NB4 (cell line): ENCODE results near the gene SIRT5.

Source experiments
- DNase-seq: peaks from one replicate; pipeline ENCODE4 v3.0.0; 2010; ENCODE audit warnings: low read depth
- H3K4me3 ChIP-seq: one replicate; pipeline ENCODE4 v1.5.1; 2011; ENCODE audit warnings: mild to moderate bottlenecking, low read depth, low read length, moderate library complexity
- MYC ChIP-seq: IDR thresholded peaks from 2 replicates; pipeline ENCODE4 v1.6.1; 2011; ENCODE audit warnings: low read depth, low read length
- POLR2A ChIP-seq: IDR thresholded peaks from 2 replicates; pipeline ENCODE4 v1.6.1; 2011; ENCODE audit warnings: mild to moderate bottlenecking; ENCODE audit not compliant: insufficient read length; ENCODE audit errors: extremely low read depth
- TF ChIP-seq, protein P1 (sequence below): IDR thresholded peaks from 2 replicates; pipeline ENCODE4 v1.6.1; 2011; ENCODE audit warnings: low read depth, low read length
- TF ChIP-seq, protein P2 (sequence below): IDR thresholded peaks from one replicate; pipeline ENCODE4 v1.5.1; 2012; ENCODE audit warnings: low read depth, low read length

The SIRT5 gene

DNA sequence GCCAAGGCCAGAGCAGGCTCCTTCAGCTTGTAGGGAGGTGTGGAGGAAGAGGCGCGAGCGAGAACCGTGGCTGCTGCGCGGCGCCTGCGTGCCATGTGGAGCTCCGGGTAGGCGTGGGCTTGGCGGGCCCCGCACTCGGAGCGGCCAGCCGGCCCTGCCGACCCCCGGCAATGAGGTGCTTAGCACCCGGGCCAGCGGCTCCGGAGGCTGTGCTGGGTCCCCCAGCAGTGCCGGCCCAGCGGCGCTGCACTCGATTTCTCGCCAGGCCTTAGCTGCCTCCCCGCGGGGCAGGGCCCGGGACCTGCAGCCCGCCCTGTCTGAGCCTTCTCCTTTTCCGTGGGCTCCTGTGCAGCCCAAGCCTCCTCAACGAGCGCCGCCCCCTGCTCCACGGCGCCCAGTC, 32.9 kb upstream of the SIRT5 start:
- no peak overlapping the region for H3K4me3 ChIP-seq
- TF ChIP-seq, protein P1, sequence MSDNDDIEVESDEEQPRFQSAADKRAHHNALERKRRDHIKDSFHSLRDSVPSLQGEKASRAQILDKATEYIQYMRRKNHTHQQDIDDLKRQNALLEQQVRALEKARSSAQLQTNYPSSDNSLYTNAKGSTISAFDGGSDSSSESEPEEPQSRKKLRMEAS, result no peak
- TF ChIP-seq POLR2A, result no peak
- TF ChIP-seq, protein P2, sequence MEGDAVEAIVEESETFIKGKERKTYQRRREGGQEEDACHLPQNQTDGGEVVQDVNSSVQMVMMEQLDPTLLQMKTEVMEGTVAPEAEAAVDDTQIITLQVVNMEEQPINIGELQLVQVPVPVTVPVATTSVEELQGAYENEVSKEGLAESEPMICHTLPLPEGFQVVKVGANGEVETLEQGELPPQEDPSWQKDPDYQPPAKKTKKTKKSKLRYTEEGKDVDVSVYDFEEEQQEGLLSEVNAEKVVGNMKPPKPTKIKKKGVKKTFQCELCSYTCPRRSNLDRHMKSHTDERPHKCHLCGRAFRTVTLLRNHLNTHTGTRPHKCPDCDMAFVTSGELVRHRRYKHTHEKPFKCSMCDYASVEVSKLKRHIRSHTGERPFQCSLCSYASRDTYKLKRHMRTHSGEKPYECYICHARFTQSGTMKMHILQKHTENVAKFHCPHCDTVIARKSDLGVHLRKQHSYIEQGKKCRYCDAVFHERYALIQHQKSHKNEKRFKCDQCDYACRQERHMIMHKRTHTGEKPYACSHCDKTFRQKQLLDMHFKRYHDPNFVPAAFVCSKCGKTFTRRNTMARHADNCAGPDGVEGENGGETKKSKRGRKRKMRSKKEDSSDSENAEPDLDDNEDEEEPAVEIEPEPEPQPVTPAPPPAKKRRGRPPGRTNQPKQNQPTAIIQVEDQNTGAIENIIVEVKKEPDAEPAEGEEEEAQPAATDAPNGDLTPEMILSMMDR, result no peak
- TF ChIP-seq MYC, result no peak
- DNase-seq, result no peak

DNA sequence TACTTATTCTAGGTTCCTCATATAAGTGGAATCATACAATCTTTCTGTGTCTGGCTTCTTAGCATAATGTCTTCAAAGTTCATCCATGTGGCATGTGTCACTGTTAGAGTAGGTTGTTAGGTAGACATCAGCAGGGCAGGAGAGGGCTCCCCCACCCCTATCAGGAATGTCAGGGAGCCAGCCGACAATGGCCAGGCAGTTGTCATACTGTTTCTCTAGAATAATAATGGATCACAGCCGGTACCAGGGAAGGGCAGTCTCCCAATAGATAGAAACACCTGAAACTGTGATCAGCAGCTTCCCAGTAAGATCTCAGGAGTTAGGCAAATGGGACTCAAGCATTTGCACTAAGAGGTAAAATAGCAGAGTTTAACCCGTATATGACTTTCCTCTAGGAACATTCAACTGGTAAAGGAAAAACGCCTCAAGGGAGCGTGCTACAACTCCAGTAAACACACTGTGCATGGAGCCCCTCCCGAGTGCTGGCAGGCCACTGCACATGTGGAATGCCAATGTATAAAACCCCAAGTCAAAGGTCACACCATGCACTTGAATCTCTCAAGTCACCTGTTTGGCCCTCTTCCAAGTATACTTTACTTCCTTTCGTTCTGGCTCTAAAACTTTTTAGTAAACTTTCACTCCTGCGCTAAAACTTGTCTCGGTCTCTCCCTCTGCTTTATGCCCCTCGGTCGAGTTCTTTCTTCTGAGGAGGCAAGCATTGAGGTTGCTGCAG, 29.8 kb upstream of the SIRT5 start:
- H3K4me3 ChIP-seq, result no peak overlapping the region
- DNase-seq, result no peak
- TF ChIP-seq, protein P1, result no peak
- TF ChIP-seq, protein P2, result no peak
- TF ChIP-seq MYC, result no peak
- no peak for TF ChIP-seq POLR2A

DNA sequence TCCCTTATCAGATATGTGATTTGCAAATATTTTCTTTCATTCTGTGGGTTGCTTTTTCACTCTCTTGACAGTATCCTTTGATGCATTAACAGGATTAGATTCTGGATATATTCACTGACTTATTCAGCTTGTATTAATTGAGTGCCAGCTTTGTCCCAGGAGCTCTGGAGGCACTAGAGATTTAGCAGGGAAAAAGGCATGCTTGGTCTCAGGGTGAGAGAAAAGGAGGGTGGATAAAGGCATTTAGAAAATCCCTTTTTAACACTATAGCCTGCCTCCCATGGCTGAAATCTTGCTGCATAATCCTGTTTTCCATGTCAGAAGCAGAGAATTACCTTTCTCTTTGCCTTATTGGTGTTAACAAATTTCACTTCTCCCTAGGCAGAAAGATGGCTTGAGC, 28.5 kb upstream of the SIRT5 start:
- TF ChIP-seq MYC (no peak), POLR2A (no peak)
- TF ChIP-seq, protein P1, result no peak
- TF ChIP-seq, protein P2, result no peak
- DNase-seq, result no peak
- H3K4me3 ChIP-seq, result no peak overlapping the region

DNA sequence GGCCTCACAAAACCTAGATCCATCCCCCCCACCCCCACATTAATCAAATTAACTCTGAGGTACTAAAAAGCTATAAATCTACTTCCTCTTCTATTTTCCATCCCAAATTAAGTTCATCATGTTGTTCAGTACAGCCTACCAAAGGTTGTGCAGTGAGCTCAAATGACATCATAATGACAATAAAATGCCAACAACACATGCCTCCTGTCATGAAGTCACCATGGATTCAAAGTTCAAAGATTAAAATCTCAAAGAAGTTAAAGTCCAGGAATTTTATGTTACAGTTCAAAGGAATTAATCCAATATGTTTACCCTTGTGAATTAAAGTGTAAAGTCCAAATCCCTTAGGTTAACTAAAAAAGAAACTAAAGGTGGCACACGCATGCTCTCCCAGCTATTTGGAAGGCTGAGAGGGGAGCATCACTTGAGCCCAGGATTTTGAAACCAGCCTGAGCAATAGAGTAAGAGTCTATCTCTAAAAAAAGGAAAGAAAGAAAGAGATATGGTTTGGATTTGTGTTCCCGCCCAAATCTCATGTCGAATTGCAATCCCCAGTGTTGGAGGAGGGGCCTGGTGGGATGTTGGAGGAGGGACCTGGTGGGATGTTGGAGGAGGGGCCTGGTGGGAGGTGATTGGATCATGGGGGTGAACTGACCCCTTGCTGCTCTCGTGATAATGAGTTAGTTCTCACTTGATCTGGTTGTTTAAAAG, 25.7 kb upstream of the SIRT5 start:
- no peak overlapping the region for H3K4me3 ChIP-seq
- no peak for DNase-seq
- TF ChIP-seq MYC, result no peak
- TF ChIP-seq, protein P2, result no peak
- TF ChIP-seq, protein P1, result no peak
- no peak for TF ChIP-seq POLR2A

DNA sequence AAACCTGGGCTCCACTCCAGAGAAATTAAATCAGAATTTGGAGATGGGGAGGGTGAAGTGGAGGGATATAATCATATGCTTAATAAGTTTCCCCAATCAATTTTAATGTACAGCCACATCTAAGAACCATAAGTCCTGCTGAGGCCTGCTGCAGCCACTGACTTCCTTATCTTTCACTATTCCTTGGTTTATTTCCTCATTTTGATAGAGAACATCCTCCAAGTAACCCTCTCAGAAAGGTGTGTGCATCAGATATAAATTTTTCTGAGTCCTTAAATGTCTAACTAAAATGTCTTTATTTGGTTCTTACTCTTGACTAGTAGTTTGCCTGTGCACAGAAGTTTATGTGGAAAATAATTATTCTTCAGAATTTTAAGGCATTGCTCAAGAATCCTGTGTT, 23.7 kb upstream of the SIRT5 start:
- no peak overlapping the region for H3K4me3 ChIP-seq
- peak; percentile 20 for DNase-seq
- TF ChIP-seq, protein P2, result no peak
- TF ChIP-seq POLR2A (no peak), MYC (no peak)
- TF ChIP-seq, protein P1, result no peak
